Measurements from ENCODE around the gene CRHR2. TPM values are rescaled to one million over a fixed set of nuclear protein-coding genes. Genes with fewer than 3 reads are reported as not detected.

CRHR2 gene
- total and polyA plus RNA-seq, 7 donors = under 0.01 TPM; not detected in 6

GRCh38 chr7:30699706-30700495, 17.6 kb upstream of the CRHR2 start:
- H3K27ac ChIP-seq = peak overlapping the region in 1 of 4 donors; percentile 8
- 65 to 73% methylated on average over 17 of the region's 17 CpGs for WGBS, 2 donors
- no peak for DNase-seq
- intact Hi-C loops (cut with DNase I) = no loop called here
- no peaks in the 10 kb centered on the region for H3K4me1 ChIP-seq
- no peaks in the 10 kb centered on the region for H3K36me3 ChIP-seq
- no peaks in the 10 kb centered on the region for H3K9me3 ChIP-seq
- H3K27me3 ChIP-seq = peaks cover 0 to 11% (median 0%) of the 10 kb centered on the region in 3 donors
- no peak overlapping the region for H3K4me3 ChIP-seq
- TF ChIP-seq, protein P1, sequence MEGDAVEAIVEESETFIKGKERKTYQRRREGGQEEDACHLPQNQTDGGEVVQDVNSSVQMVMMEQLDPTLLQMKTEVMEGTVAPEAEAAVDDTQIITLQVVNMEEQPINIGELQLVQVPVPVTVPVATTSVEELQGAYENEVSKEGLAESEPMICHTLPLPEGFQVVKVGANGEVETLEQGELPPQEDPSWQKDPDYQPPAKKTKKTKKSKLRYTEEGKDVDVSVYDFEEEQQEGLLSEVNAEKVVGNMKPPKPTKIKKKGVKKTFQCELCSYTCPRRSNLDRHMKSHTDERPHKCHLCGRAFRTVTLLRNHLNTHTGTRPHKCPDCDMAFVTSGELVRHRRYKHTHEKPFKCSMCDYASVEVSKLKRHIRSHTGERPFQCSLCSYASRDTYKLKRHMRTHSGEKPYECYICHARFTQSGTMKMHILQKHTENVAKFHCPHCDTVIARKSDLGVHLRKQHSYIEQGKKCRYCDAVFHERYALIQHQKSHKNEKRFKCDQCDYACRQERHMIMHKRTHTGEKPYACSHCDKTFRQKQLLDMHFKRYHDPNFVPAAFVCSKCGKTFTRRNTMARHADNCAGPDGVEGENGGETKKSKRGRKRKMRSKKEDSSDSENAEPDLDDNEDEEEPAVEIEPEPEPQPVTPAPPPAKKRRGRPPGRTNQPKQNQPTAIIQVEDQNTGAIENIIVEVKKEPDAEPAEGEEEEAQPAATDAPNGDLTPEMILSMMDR (IDR thresholded peaks at IDR 0.05) = no peak
- TF ChIP-seq EP300 (IDR thresholded peaks at IDR 0.05) = no peak
- TF ChIP-seq POLR2A (IDR thresholded peaks at IDR 0.05) = no peak

DNA sequence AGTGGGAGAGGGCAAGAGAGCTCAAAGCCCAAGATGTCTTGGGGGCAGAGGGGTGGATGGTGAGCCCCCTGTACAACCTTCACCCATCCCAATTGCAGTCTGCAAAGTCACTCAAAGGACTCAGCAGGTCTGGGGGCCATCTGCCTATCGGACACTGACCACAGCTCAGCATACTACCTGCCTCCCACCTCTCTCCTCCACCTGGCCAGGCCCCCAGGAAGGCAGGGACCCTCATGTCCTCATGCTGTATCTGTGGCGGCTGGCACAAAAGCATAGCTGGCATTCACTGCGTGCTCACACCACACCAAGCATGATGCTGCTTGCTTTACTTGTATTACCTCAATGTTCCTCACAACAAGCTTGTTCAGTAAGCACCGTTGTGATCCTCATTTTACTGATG, 16.2 kb upstream of the CRHR2 start:
- peaks cover 0 to 11% (median 0%) of the 10 kb centered on the region in 3 donors for H3K27me3 ChIP-seq
- no peaks in the 10 kb centered on the region for H3K9me3 ChIP-seq
- WGBS, 2 donors = 82 to 94% methylated on average over 4 of the region's 4 CpGs
- H3K36me3 ChIP-seq = no peaks in the 10 kb centered on the region
- H3K27ac ChIP-seq = peak overlapping the region in 1 of 4 donors; percentile 23
- TF ChIP-seq, protein P1 (IDR thresholded peaks at IDR 0.05) = no peak
- TF ChIP-seq EP300 (IDR thresholded peaks at IDR 0.05) (no peak), POLR2A (IDR thresholded peaks at IDR 0.05) (no peak), POLR2AphosphoS5 (IDR thresholded peaks at IDR 0.05) (no peak)
- no peak overlapping the region for H3K4me3 ChIP-seq
- no peaks in the 10 kb centered on the region for H3K4me1 ChIP-seq
- DNase-seq = no peak
- intact Hi-C loops (cut with DNase I) = no loop called here

GRCh38 chr7:30697719-30698460, 15.6 kb upstream of the CRHR2 start:
- Histone ChIP-seq H3K9me3 (no peaks in the 10 kb centered on the region), H3K4me1 (no peaks in the 10 kb centered on the region), H3K36me3 (no peaks in the 10 kb centered on the region), H3K27me3 (peaks cover 0 to 11% (median 0%) of the 10 kb centered on the region in 3 donors), H3K27ac (peak overlapping the region in 1 of 4 donors; percentile 23), H3K4me3 (no peak overlapping the region)
- intact Hi-C loops (cut with DNase I) = no loop called here
- no peak for DNase-seq
- no peak for TF ChIP-seq EP300 (IDR thresholded peaks at IDR 0.05)
- TF ChIP-seq POLR2AphosphoS5 (IDR thresholded peaks at IDR 0.05) = no peak
- TF ChIP-seq POLR2A (IDR thresholded peaks at IDR 0.05) = no peak
- TF ChIP-seq, protein P1 (IDR thresholded peaks at IDR 0.05) = no peak
- 45 to 68% methylated on average over 15 of the region's 15 CpGs for WGBS, 2 donors

DNA sequence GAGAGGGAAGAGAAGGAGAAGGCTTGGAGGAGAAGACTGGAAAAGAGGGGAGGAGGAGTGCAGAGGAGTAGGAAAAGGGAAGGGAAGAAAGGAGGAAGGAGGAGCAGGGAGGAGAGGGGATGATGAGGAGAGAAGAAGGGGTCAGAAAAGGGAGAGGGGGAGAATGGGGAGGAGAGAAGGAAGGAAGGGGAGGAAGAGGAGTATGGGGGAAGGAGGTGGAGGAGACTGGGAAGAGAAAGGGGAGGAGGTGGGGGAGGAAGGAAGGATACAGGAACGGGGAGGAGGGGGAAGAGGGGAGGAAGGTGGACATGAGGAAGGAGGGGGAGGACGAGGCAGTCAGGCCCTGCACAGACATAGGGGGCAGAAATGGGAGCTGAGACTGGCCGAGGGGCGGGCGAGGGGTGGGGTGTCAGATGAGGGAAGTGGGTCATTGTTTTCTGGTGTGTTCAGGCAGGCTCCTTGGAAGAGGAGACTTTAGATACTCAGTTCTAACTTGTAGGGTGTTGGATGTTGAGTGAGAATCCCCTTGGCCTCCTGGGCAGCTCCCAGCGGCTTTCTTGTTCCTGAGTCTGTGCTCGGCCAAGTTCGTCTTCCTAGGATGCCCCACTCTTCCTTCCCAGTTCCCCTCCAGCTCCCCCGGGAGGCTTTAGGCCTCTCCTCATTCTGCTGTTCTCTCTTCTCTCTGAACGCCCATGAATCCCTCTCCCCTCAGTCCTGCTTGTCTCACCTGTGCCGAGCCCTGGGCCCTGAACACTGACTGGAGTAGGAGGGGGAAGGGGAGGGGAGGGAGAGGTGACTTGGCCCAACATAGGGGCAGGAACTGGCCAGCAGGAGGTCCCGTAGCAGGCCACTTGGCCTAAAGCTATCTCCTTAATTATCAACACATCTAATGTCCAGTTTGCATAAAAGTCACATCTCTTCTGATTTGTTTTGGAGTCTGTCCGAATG, 12.8 kb upstream of the CRHR2 start:
- WGBS, 2 donors = 86 to 90% methylated on average over 13 of the region's 13 CpGs
- intact Hi-C loops (cut with DNase I) = no loop called here
- DNase-seq = no peak

More for the DNA sequence above, 12.8 kb upstream of the CRHR2 start:
- Histone ChIP-seq H3K9me3 (no peaks in the 10 kb centered on the region), H3K4me3 (no peak overlapping the region), H3K36me3 (no peaks in the 10 kb centered on the region), H3K27me3 (peaks cover 0 to 7% (median 0%) of the 10 kb centered on the region in 3 donors), H3K4me1 (no peaks in the 10 kb centered on the region), H3K27ac (peak overlapping the region in 1 of 4 donors; percentile 20)
- TF ChIP-seq POLR2A (IDR thresholded peaks at IDR 0.05) = no peak
- no peak for TF ChIP-seq EP300 (IDR thresholded peaks at IDR 0.05)
- TF ChIP-seq POLR2AphosphoS5 (IDR thresholded peaks at IDR 0.05) = no peak
- TF ChIP-seq, protein P1 (IDR thresholded peaks at IDR 0.05) = no peak

Data from sigmoid colon (tissue), 7 donors.